ENCODE data around the gene VPS36.
"Not testable (repeated sequence)": the region's sequence is repeated elsewhere in the genome, so short reads cannot be mapped to it uniquely, and the experiment has no call there.

The VPS36 gene

GRCh38 chr13:52378312-52378711, 72.1 kb downstream of the VPS36 start:
- in situ Hi-C loops (cut with HindIII; ENCODE audit: low sequenced_read_pairs) = no loop called here

- in situ Hi-C loops (cut with HindIII; ENCODE audit: low sequenced_read_pairs) = no loop called here
Measured at GRCh38 chr13:52377898-52378297, 72.5 kb downstream of the VPS36 start.

- in situ Hi-C loops (cut with HindIII; ENCODE audit: low sequenced_read_pairs) = no loop called here
Measured at GRCh38 chr13:52374873-52375411, 75.5 kb downstream of the VPS36 start.

GRCh38 chr13:52374389-52374788, 76.0 kb downstream of the VPS36 start:
- in situ Hi-C loops (cut with HindIII; ENCODE audit: low sequenced_read_pairs) = no loop called here

GRCh38 chr13:52373277-52373676, 77.2 kb downstream of the VPS36 start:
- in situ Hi-C loops (cut with HindIII; ENCODE audit: low sequenced_read_pairs) = not testable (repeated sequence)

- in situ Hi-C loops (cut with HindIII; ENCODE audit: low sequenced_read_pairs) = no loop called here
Measured at GRCh38 chr13:52371736-52372247, 78.6 kb downstream of the VPS36 start.

GRCh38 chr13:52366291-52366690, 84.1 kb downstream of the VPS36 start:
- in situ Hi-C loops (cut with HindIII; ENCODE audit: low sequenced_read_pairs) = no loop called here

Measured in DLD1 (cell line).